Adrenal gland (tissue), 12 donors: ENCODE data around the gene SOX12. TPM values are rescaled to one million over a fixed set of nuclear protein-coding genes. Genes with fewer than 3 reads are reported as not detected.
"Not testable (repeated sequence)": the region's sequence is repeated elsewhere in the genome, so short reads cannot be mapped to it uniquely, and the experiment has no call there.

Source experiments
- DNase-seq, 7 donors: peaks; one replicate each; pipeline ENCODE4 v3.0.0-alpha.2; 2019 to 2020
- H3K27ac ChIP-seq, 5 donors: fragments of 200-600 bp; sonication (generic) in 4 of 5; 1 replicate in 3 of 5; 2 replicates in 2 of 5; pipeline versions ENCODE4 v1.5.1 to v1.8.0; 2016 to 2020; ENCODE audit warnings: mild to moderate bottlenecking in 1 of 5
- H3K27me3 ChIP-seq: fragments of 200-600 bp; 2 replicates; pipeline ENCODE4 v1.8.0; 2021
- H3K36me3 ChIP-seq, 2 donors: fragments of 200-600 bp; replicated peaks in 1 of 2; 1 replicate in 1 of 2; 2 replicates in 1 of 2; pipeline versions ENCODE4 v1.5.1 to v1.8.0; 2018 to 2022
- H3K4me1 ChIP-seq, 2 donors: fragments of 200-600 bp; replicated peaks in 1 of 2; 1 replicate in 1 of 2; 2 replicates in 1 of 2; pipeline versions ENCODE4 v1.5.1 to v1.8.0; 2018 to 2021
- H3K4me3 ChIP-seq, 4 donors: fragments of 200-600 bp; sonication (generic) in 3 of 4; one replicate each; pipeline ENCODE4 v1.5.1; 2016 to 2018
- H3K9me3 ChIP-seq, 3 donors: fragments of 200-600 bp; sonication (generic) in 1 of 3; replicated peaks in 1 of 3; 1 replicate in 2 of 3; 2 replicates in 1 of 3; pipeline versions ENCODE4 v1.5.1 to v1.8.0; 2016 to 2021
- POLR2A ChIP-seq, 2 donors: fragments of 450-650 bp; IDR thresholded peaks; one replicate each; pipeline ENCODE4 v1.6.1; 2017; ENCODE audit warnings: antibody characterized with exemption in 2 of 2, mild to moderate bottlenecking in 2 of 2, moderate library complexity in 1 of 2
- WGBS, 4 donors: extraction: QIAGEN DNeasy Blood & Tissue Kit in 2 of 4; methylation state at CpG; one replicate each; pipeline versions ENCODE4 v1.1.5 to v1.1.7; 2013 to 2017; 5-methylcytosine and 5-hydroxymethylcytosine counted together
- intact Hi-C, 2 donors: fragments of 100-400 bp; cut with DNase I; formaldehyde crosslinking; loops; one replicate each; pipeline versions ENCODE4 v1.14.1 to v1.15.0; 2022 to 2023
- polyA plus RNA-seq, 3 donors: library from polyadenylated mRNA; stranded (reverse); fragments of 200-250 nt in 2 of 3; fragments of 350-450 nt in 1 of 3; fragmentation: Illumina TruSeq in 1 of 3; extraction: RNeasy Lipid Tissue Mini Kit (QIAGEN cat#74804) in 1 of 3; gene quantifications; one replicate each; pipeline ENCODE4 v1.2.3, GENCODE V29; 2013 to 2014
- total RNA-seq, 9 donors: library from RNA; depleted of rRNA in 4 of 9; stranded (reverse); fragments of >200 nt in 4 of 9; fragments of 120-200 nt in 1 of 9; fragmentation: NEBNext Ultra II Directional in 1 of 9; extraction: Animal tissue kit (Norgen Biotek cat#: 25700) in 1 of 9; gene quantifications; one replicate each; pipeline versions ENCODE4 v1.1.0 to v1.2.4, GENCODE V29; 2013 to 2023
- TF ChIP-seq, protein P1 (sequence below), 6 experiments: fragments of 450-650 bp in 4 of 6; fragments of 200-600 bp in 2 of 6; sonication (generic) in 1 of 6; IDR thresholded peaks; 1 replicate in 5 of 6; 2 replicates in 1 of 6; pipeline versions ENCODE4 v1.5.1 to v1.8.0; 2016 to 2021; ENCODE audit warnings: antibody characterized with exemption in 6 of 6, mild to moderate bottlenecking in 2 of 6, moderate library complexity in 1 of 6
- donor health status: healthy with polysubstance abuse.
- donor health status: Bipolar disorder and iron deficiency.
- donor health status: DM: yes; HTN: yes; CAD: no.
- donor health status: DM: no; HTN: no; CAD: no.
- donor health status: DM: no; HTN: no; CAD: no.
- donor health status: DM: yes; HTN: yes; CAD: no.

The SOX12 gene
- total and polyA plus RNA-seq, 12 donors, result 2.0 to 38.8 (median 11.2) TPM

DNA sequence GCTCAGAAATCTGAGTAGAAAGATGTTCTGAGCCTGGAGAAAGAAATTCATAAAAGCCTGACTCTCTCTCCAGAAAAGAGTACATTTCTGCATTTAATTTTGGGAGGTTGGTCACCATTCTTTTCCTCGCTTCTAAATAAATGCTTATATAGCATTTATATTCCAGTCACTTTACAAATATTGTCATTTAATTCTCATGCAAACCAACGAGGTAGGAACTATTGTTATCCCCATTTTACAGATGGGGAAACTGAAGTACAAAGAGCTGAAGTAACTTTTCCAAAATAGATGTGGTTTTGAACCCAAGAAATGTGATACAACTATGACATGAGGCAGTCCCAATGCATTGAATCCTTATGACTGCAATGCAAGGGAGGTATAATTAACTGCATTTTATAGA is 50.7 kb downstream of the SOX12 start:
- DNase-seq, result no peak
- no peak overlapping the region for H3K4me3 ChIP-seq
- H3K36me3 ChIP-seq, result no peaks in the 10 kb centered on the region
- intact Hi-C loops, result no loop called here
- TF ChIP-seq, protein P1, sequence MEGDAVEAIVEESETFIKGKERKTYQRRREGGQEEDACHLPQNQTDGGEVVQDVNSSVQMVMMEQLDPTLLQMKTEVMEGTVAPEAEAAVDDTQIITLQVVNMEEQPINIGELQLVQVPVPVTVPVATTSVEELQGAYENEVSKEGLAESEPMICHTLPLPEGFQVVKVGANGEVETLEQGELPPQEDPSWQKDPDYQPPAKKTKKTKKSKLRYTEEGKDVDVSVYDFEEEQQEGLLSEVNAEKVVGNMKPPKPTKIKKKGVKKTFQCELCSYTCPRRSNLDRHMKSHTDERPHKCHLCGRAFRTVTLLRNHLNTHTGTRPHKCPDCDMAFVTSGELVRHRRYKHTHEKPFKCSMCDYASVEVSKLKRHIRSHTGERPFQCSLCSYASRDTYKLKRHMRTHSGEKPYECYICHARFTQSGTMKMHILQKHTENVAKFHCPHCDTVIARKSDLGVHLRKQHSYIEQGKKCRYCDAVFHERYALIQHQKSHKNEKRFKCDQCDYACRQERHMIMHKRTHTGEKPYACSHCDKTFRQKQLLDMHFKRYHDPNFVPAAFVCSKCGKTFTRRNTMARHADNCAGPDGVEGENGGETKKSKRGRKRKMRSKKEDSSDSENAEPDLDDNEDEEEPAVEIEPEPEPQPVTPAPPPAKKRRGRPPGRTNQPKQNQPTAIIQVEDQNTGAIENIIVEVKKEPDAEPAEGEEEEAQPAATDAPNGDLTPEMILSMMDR (IDR thresholded peaks at IDR 0.05), result no peak
- no peak for TF ChIP-seq POLR2A (IDR thresholded peaks at IDR 0.05)
- H3K9me3 ChIP-seq, result no peaks in the 10 kb centered on the region
- H3K27me3 ChIP-seq, result no peaks in the 10 kb centered on the region
- no peak overlapping the region for H3K27ac ChIP-seq
- 20 to 44% (median 40%) methylated on average over 2 of the region's 2 CpGs for WGBS, 4 donors
- H3K4me1 ChIP-seq, result peaks cover 18 to 21% of the 10 kb centered on the region in 2 donors

DNA sequence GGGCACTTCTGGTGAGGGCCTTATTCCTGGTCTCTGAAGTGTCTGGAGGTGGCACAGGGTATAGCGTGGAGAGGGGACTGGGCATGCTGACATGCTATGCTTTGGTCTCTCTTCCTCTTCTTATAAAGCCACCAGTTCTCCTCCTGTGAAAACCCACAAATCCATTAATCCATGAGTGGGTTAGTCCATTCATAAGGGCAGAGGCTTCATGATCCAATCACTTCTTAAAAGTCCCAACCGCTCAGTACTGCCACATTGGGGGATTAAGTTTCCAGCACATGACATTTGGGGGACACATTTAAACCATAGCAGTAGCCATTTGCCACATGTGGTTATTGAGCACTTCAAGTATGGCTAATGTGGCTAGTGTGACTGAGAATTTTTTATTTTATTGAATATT is 51.4 kb downstream of the SOX12 start:
- Histone ChIP-seq H3K4me1 (peaks cover 11 to 14% of the 10 kb centered on the region in 2 donors), H3K36me3 (no peaks in the 10 kb centered on the region), H3K4me3 (no peak overlapping the region), H3K27ac (no peak overlapping the region), H3K27me3 (no peaks in the 10 kb centered on the region), H3K9me3 (no peaks in the 10 kb centered on the region)
- TF ChIP-seq, protein P1 (IDR thresholded peaks at IDR 0.05), result no peak
- TF ChIP-seq POLR2A (IDR thresholded peaks at IDR 0.05), result no peak
- intact Hi-C loops, result no loop called here
- DNase-seq, result no peak
- 69 to 92% (median 82%) methylated on average over 2 of the region's 2 CpGs for WGBS, 4 donors

DNA sequence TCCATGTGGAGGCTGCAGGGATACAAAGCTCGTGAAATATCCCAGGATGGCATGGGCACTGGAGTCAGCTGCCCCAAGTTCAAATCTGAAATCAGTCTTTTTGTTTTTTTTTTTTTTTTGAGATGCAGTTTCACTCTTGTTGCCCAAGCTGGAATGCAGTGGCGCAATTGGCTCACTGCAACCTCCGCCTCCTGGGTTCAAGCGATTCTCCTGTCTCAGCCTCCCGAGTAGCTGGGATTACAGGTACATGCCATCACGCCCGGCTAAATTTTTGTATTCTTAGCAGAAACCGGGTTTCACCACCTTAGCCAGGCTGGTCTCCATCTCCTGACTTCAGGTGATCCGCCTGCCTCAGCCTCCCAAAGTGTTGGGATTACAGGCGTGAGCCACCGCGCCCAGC is 52.2 kb downstream of the SOX12 start:
- H3K4me3 ChIP-seq, H3K4me1 ChIP-seq, DNase-seq, H3K27ac ChIP-seq, intact Hi-C loops, H3K27me3 ChIP-seq, H3K9me3 ChIP-seq, H3K36me3 ChIP-seq: not testable (repeated sequence)
- WGBS, 4 donors, result 86 to 92% (median 89%) methylated on average over 12 of the region's 12 CpGs

DNA sequence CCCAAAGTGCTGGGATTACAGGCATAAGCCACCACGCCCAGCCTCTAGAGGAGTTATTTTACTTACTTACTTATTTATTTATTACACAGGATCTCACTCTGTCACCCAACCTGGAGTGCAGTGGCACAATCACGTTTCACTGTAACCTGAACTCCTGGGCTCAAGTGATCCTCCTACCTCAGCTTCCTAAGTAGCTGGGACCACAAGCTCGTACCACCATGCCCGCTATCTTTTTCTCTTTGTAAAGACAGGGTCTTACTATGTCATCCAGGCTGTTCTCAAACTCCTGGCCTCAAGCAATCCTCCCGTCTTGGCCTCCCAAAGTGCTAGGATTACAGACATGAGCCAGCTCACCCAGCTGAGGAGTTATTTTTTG is 53.6 kb downstream of the SOX12 start:
- DNase-seq, result no peak
- H3K9me3 ChIP-seq, result no peaks in the 10 kb centered on the region
- intact Hi-C loops, result no loop called here
- no peaks in the 10 kb centered on the region for H3K27me3 ChIP-seq
- 82 to 86% (median 84%) methylated on average over 5 of the region's 5 CpGs for WGBS, 4 donors
- peaks cover 0 to 5% of the 10 kb centered on the region in 2 donors for H3K4me1 ChIP-seq
- H3K4me3 ChIP-seq, result no peak overlapping the region
- TF ChIP-seq, protein P1 (IDR thresholded peaks at IDR 0.05), result no peak
- TF ChIP-seq POLR2A (IDR thresholded peaks at IDR 0.05), result no peak
- no peak overlapping the region for H3K27ac ChIP-seq
- H3K36me3 ChIP-seq, result no peaks in the 10 kb centered on the region

Other genes starting within 250 kb of the SOX12 start
- gene DEFB125, start 237.9 kb upstream of the SOX12 start, total RNA-seq, result not detected
- gene DEFB125, start 237.9 kb upstream of the SOX12 start, polyA plus RNA-seq, result not detected
- gene DEFB126, start 183.0 kb upstream of the SOX12 start, total RNA-seq, result not detected
- gene DEFB126, start 183.0 kb upstream of the SOX12 start, polyA plus RNA-seq, result not detected
- gene DEFB127, start 168.1 kb upstream of the SOX12 start, total RNA-seq, result not detected
- gene DEFB127, start 168.1 kb upstream of the SOX12 start, polyA plus RNA-seq, result not detected
- gene DEFB128, start 135.8 kb upstream of the SOX12 start, total RNA-seq, result not detected
- gene DEFB128, start 135.8 kb upstream of the SOX12 start, polyA plus RNA-seq, result not detected
- gene DEFB129, start 98.3 kb upstream of the SOX12 start, total RNA-seq, result not detected
- not detected for gene DEFB129, start 98.3 kb upstream of the SOX12 start, polyA plus RNA-seq
- not detected for gene DEFB132, start 67.8 kb upstream of the SOX12 start, total RNA-seq
- under 1 TPM in 1 of 3 donors, not detected in 2; 0.03 TPM for gene DEFB132, start 67.8 kb upstream of the SOX12 start, polyA plus RNA-seq
- gene C20orf96, start 34.8 kb upstream of the SOX12 start, total RNA-seq, result 10 to 100 TPM in 1 of 9 donors, 1 to 10 TPM in 8; 2.7 to 20.2 (median 6.0) TPM
- 10 to 100 TPM in 1 of 3 donors, 1 to 10 TPM in 2; 5.3 to 13.7 (median 7.6) TPM for gene C20orf96, start 34.8 kb upstream of the SOX12 start, polyA plus RNA-seq
- 10 to 100 TPM; 14.5 to 29.3 (median 18.2) TPM for gene ZCCHC3, start 28.0 kb upstream of the SOX12 start, total RNA-seq
- gene ZCCHC3, start 28.0 kb upstream of the SOX12 start, polyA plus RNA-seq, result 10 to 100 TPM; 11.1 to 11.5 (median 11.5) TPM
- 100 to 1,000 TPM in 2 of 9 donors, 10 to 100 TPM in 7; 33.7 to 146 (median 80.6) TPM for gene NRSN2, start 21.6 kb downstream of the SOX12 start, total RNA-seq
- gene NRSN2, start 21.6 kb downstream of the SOX12 start, polyA plus RNA-seq, result 100 to 1,000 TPM in 2 of 3 donors, 10 to 100 TPM in 1; 70.0 to 263 (median 249) TPM
- 10 to 100 TPM in 4 of 9 donors, 1 to 10 TPM in 5; 2.4 to 39.7 (median 9.4) TPM for gene TRIB3, start 55.2 kb downstream of the SOX12 start, total RNA-seq
- 10 to 100 TPM in 1 of 3 donors, 1 to 10 TPM in 2; 4.3 to 10.8 (median 5.3) TPM for gene TRIB3, start 55.2 kb downstream of the SOX12 start, polyA plus RNA-seq
- 100 to 1,000 TPM in 6 of 9 donors, 10 to 100 TPM in 3; 55.2 to 163 (median 126) TPM for gene RBCK1, start 82.7 kb downstream of the SOX12 start, total RNA-seq
- gene RBCK1, start 82.7 kb downstream of the SOX12 start, polyA plus RNA-seq, result 100 to 1,000 TPM in 2 of 3 donors, 10 to 100 TPM in 1; 82.9 to 339 (median 253) TPM
- gene TBC1D20, start 137.0 kb downstream of the SOX12 start, total RNA-seq, result 10 to 100 TPM; 35.6 to 53.6 (median 44.9) TPM
- 10 to 100 TPM; 23.8 to 38.5 (median 38.2) TPM for gene TBC1D20, start 137.0 kb downstream of the SOX12 start, polyA plus RNA-seq
- 100 to 1,000 TPM in 5 of 9 donors, 10 to 100 TPM in 4; 61.9 to 146 (median 101) TPM for gene CSNK2A1, start 218.2 kb downstream of the SOX12 start, total RNA-seq
- gene CSNK2A1, start 218.2 kb downstream of the SOX12 start, polyA plus RNA-seq, result 100 to 1,000 TPM in 1 of 3 donors, 10 to 100 TPM in 2; 18.9 to 192 (median 22.7) TPM